Measurements from ENCODE around the gene SPTLC1.

GRCh38 chr9:92120138-92120537 lies 4.9 kb upstream of the SPTLC1 start:
- TF ChIP-seq CTCF (IDR thresholded peaks at IDR 0.05) (no peak), POLR2AphosphoS5 (IDR thresholded peaks at IDR 0.05) (no peak)
